Activated CD8-positive, alpha-beta T cell treated with anti-CD3 and anti-CD28 coated beads for 36 hours (primary cell): ENCODE measurements around the gene PDXK. TPM values are rescaled to one million over a fixed set of nuclear protein-coding genes. Genes with fewer than 3 reads are reported as not detected.

Source experiments
- ATAC-seq: fragments of 200-7000 bp; cut with Tn5 transposase; one replicate; pipeline ENCODE4 v1.10.0; 2021; ENCODE audit warnings: mild to moderate bottlenecking, moderate library complexity
- CTCF ChIA-PET: fragments of 350-600 bp; sonication (Branson Sonifier 250); formaldehyde crosslinking; loops from one replicate; lab custom pipeline; 2021; ENCODE audit warnings: antibody characterized with exemption; lab: Charles Lee
- POLR2A ChIA-PET: fragments of 350-600 bp; sonication (Branson Sonifier 250); formaldehyde crosslinking; loops from one replicate; lab custom pipeline; 2021; ENCODE audit warnings: antibody characterized with exemption; lab: Charles Lee
- DNase-seq: peaks from one replicate; pipeline ENCODE4 v3.0.0-alpha.2; 2020
- H3K27ac Mint-ChIP-seq: one replicate; pipeline ENCODE4 v1.8.0; 2021; ENCODE audit warnings: mild to moderate bottlenecking, mixed read lengths
- H3K27me3 Mint-ChIP-seq: one replicate; pipeline ENCODE4 v1.8.0; 2021; ENCODE audit warnings: mixed read lengths
- H3K36me3 Mint-ChIP-seq: one replicate; pipeline ENCODE4 v1.8.0; 2021; ENCODE audit warnings: low read depth, mixed read lengths
- H3K4me1 Mint-ChIP-seq: one replicate; pipeline ENCODE4 v1.8.0; 2021; ENCODE audit warnings: low read depth, mixed read lengths
- H3K4me3 Mint-ChIP-seq: one replicate; pipeline ENCODE4 v1.8.0; 2021; ENCODE audit warnings: mild to moderate bottlenecking, moderate library complexity, mixed read lengths
- H3K9me3 Mint-ChIP-seq: one replicate; pipeline ENCODE4 v1.8.0; 2021; ENCODE audit warnings: mixed read lengths
- intact Hi-C: fragments of 100-400 bp; cut with micrococcal nuclease; formaldehyde crosslinking; loops from one replicate; pipeline ENCODE4 v1.10.0; 2022
- total RNA-seq, 2 experiments: library from RNA; stranded (reverse); gene quantifications; one replicate each; pipeline ENCODE4 v1.2.3, GENCODE V29; 2021
- TF ChIP-seq, protein P1 (sequence below): fragments of 200-600 bp; IDR thresholded peaks from one replicate; pipeline ENCODE4 v1.8.0; 2022; ENCODE audit warnings: antibody characterized with exemption, mild to moderate bottlenecking

Gene PDXK
- total RNA-seq, 2 experiments from 2014 or later: 118 to 122 TPM

DNA sequence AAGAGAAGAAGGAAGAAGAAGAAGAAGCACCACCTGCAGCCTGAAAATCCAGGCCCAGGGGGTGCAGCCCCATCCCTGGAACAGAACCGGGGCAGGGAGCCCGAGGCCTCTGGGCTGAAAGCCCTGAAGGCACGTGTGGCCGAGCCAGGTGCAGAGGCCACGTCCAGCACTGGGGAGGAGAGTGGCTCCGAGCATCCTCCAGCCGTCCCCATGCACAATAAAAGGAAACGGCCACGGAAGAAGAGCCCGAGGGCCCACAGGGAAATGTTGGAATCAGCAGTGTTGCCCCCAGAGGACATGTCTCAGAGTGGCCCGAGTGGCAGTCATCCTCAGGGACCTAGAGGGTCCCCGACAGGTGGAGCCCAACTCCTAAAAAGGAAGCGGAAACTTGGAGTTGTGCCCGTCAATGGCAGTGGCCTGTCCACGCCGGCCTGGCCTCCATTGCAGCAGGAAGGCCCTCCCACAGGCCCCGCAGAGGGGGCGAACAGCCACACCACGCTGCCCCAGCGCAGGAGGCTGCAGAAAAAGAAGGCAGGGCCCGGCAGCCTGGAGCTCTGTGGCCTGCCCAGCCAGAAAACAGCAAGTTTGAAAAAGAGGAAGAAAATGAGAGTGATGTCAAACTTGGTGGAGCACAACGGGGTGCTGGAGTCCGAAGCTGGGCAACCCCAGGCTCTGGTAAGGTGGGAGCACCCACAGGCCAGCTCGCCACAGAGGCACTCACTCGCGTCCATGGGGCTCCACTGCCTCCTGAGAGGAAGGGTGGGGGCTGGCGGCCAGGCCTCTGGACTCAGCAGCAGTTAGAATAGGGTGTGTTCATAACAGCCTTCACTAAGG is 31.1 kb upstream of the PDXK start:
- H3K9me3 Mint-ChIP-seq: no peaks in the 10 kb centered on the region
- H3K27ac Mint-ChIP-seq: no peak overlapping the region
- ChIA-PET POLR2A (interaction anchor here (0.7 to 0.9 kb wide), 2 partner anchors 12 to 13 kb away, joined by 3 read pairs; no protein-coding TSS in a partner anchor), CTCF (no interaction called here)
- no peak overlapping the region for H3K4me3 Mint-ChIP-seq
- intact Hi-C loops: no loop called here
- H3K36me3 Mint-ChIP-seq: peaks cover 51% of the 10 kb centered on the region
- no peaks in the 10 kb centered on the region for H3K4me1 Mint-ChIP-seq
- H3K27me3 Mint-ChIP-seq: no peaks in the 10 kb centered on the region
- TF ChIP-seq, protein P1, sequence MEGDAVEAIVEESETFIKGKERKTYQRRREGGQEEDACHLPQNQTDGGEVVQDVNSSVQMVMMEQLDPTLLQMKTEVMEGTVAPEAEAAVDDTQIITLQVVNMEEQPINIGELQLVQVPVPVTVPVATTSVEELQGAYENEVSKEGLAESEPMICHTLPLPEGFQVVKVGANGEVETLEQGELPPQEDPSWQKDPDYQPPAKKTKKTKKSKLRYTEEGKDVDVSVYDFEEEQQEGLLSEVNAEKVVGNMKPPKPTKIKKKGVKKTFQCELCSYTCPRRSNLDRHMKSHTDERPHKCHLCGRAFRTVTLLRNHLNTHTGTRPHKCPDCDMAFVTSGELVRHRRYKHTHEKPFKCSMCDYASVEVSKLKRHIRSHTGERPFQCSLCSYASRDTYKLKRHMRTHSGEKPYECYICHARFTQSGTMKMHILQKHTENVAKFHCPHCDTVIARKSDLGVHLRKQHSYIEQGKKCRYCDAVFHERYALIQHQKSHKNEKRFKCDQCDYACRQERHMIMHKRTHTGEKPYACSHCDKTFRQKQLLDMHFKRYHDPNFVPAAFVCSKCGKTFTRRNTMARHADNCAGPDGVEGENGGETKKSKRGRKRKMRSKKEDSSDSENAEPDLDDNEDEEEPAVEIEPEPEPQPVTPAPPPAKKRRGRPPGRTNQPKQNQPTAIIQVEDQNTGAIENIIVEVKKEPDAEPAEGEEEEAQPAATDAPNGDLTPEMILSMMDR: no peak
- no peak for ATAC-seq
- DNase-seq: no peak

DNA sequence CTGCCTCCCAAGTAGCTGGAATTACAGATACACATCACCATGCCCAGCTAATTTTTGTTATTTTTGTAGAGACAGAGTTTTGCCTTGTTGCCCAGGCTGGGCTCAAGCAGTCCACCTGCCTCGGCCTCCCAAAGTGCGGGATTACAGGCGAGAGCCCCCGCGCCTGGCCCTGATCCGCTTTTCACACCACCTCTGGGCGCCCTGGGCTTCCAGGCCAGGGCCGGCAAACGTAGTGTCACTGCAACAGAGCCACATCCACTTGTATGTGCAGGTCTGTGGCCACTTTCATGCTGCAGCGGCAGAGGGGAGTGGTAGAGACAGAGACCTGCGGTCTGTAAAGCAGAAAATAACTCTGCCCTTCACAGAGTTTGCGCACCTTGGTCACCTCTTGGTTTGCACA is 30.0 kb upstream of the PDXK start:
- intact Hi-C loops: no loop called here
- POLR2A ChIA-PET: interaction anchor here (0.7 to 0.8 kb wide), 2 partner anchors 14 to 15 kb away, joined by 3 read pairs; no protein-coding TSS in a partner anchor
- no peak for DNase-seq
- Mint-ChIP-seq H3K36me3 (peaks cover 54% of the 10 kb centered on the region), H3K4me1 (no peaks in the 10 kb centered on the region), H3K4me3 (no peak overlapping the region), H3K9me3 (no peaks in the 10 kb centered on the region), H3K27ac (no peak overlapping the region), H3K27me3 (no peaks in the 10 kb centered on the region)
- ATAC-seq: no peak
- TF ChIP-seq, protein P1: no peak
- CTCF ChIA-PET: interaction anchor here (0.6 kb wide), 1 partner anchor 108 kb away, joined by 3 read pairs; no protein-coding TSS in a partner anchor

DNA sequence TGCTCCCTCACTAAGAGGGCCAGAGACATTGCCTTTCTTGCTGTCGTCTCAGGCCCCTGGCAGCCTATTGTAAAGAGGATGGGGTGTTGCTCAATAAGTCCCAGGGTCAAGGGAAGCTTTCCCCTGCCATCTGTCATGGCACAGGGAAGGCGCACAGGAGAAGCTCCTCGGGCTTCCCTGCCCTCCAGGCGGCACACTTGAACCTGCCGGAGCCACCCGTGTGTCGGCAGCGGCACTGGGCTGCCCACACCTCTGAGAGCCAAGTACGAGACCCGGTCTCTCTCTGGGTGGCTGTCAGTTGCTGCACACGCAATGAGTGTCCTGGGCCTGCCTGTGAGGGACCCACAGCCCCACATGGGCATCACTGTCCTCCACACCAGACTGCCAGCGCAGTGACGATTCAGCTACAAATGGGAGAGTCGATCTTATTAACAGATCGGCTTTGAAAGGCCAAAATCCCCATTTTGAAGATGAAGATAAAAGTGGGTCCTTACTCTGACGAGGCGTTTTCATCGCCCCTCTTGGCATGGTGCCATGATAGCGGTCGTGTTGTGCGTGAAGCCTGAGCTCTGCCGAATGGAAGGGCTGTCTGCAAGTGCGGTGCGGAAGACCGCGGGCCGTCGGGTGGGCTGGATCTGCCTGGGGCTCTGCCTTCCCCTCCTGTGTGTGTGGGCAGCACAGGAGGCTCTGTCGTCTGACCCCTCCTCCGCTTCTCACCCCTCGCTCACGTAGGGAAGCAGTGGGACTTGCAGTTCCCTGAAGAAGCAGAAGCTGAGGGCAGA is 29.2 kb upstream of the PDXK start:
- H3K4me1 Mint-ChIP-seq: no peaks in the 10 kb centered on the region
- DNase-seq (no peak), ATAC-seq (no peak)
- POLR2A ChIA-PET: interaction anchor here (0.8 kb wide), 1 partner anchor 14 kb away, joined by 3 read pairs; no protein-coding TSS in a partner anchor
- no peak overlapping the region for H3K27ac Mint-ChIP-seq
- H3K9me3 Mint-ChIP-seq: no peaks in the 10 kb centered on the region
- CTCF ChIA-PET: no interaction called here
- no peak overlapping the region for H3K4me3 Mint-ChIP-seq
- peaks cover 53% of the 10 kb centered on the region for H3K36me3 Mint-ChIP-seq
- TF ChIP-seq, protein P1: no peak
- no peaks in the 10 kb centered on the region for H3K27me3 Mint-ChIP-seq
- intact Hi-C loops: no loop called here

DNA sequence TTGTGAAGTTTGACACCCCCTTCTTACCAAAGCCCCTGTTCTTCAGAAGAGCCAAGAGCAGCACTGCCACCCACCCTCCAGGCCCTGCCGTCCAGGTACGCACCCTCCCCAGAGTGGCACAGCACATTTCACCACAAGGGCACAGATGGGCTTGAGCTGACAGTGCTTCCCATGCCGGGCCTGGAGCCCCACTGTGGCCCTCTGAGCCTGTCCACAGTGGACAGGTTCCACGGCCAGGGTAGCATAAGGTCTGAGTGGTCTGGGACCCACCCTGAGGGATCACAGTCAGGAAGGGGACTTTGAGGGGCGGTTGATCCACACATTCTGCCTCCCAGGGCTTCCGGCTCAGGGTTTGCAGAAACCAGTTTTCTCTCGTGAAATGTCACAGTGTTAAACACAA is 28.6 kb upstream of the PDXK start:
- intact Hi-C loops: no loop called here
- no peaks in the 10 kb centered on the region for H3K27me3 Mint-ChIP-seq
- H3K4me1 Mint-ChIP-seq: no peaks in the 10 kb centered on the region
- DNase-seq (no peak), ATAC-seq (no peak)
- TF ChIP-seq, protein P1: no peak
- ChIA-PET CTCF (no interaction called here), POLR2A (no interaction called here)
- H3K9me3 Mint-ChIP-seq: no peaks in the 10 kb centered on the region
- no peak overlapping the region for H3K4me3 Mint-ChIP-seq
- no peak overlapping the region for H3K27ac Mint-ChIP-seq
- H3K36me3 Mint-ChIP-seq: peaks cover 52% of the 10 kb centered on the region
